GM18502 (cell line): ENCODE data around the gene MEI4.
"Not testable (repeated sequence)": the region's sequence is repeated elsewhere in the genome, so short reads cannot be mapped to it uniquely, and the experiment has no call there.

Experiments
- ATAC-seq: cut with Tn5 transposase; IDR thresholded peaks from one replicate; pipeline ENCODE4 v1.9.1; 2021; ENCODE audit warnings: mild to moderate bottlenecking; ENCODE audit not compliant: unreplicated experiment, poor library complexity

Gene MEI4

DNA sequence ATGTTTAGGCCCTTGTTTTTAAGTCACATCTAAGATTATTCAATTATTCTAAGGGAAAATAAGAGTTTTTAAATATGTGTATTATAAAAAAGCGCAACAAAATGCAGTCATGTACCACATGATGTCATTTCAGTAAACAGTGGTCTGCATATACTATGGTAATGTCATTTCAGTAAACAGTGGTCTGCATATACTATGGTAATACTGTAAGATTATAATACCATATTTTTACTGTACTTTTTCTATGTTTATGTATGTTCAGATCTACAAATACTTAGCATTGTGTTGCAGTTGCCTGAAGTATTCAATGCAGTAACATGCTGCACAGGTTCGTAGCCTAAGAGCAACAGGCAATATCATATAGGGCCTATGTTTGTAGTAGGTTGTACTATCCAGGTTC lies 21.4 kb downstream of the MEI4 start:
- no peak for ATAC-seq

DNA sequence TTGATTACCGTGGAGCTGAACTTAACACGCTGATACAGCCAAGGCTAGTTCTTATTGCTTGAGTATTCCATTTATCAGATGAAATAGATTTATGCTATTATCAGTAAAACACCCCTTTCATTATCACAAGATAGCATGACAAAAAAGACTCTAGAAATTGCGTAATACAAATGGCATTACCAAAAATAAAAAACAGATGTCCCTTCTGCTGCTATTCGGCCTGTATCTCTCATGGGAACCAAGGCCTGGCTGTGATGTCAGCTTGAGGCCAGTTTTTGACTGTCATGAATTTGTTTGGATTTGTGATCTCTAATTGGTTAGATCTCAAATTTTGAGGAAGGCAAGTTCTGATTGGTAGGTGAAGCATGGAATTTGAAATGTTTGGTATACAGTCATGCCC lies 25.2 kb downstream of the MEI4 start:
- ATAC-seq = no peak

DNA sequence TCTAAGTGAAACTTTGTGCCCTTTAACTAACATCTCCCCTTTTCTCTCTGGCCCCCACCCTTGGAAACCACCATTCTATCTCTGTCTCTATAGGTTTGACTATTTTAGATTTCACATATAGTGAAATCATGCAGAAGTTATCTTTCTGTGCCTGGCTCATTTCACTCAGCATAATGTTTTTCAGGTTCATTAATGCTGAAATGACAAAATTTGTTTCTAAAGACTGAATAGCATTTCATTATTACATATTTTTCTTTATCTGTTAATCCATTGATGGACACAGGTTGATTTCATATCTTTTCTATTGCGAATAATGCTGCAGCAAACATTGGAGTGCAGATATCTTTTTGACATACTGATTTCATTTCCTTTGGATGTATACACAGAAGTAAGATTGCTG lies 30.7 kb downstream of the MEI4 start:
- no peak for ATAC-seq

DNA sequence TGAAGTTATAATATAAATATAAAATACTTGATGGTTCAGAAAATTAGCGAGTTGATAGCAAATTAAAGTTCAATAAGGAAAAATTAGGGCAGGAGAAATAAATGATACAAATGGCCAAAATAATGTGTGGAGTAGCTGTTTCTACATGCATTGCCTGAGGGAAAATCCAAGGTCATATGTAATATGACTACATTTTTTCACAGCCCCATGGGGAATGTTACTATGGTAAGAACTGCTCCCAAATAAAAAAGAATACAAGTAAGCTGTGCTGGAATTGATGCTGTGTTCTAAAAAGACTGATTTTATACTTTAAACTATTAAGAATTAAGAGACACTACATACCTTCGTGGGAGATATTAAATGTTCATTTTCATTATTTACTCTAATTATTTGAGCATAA lies 34.1 kb downstream of the MEI4 start:
- no peak for ATAC-seq

DNA sequence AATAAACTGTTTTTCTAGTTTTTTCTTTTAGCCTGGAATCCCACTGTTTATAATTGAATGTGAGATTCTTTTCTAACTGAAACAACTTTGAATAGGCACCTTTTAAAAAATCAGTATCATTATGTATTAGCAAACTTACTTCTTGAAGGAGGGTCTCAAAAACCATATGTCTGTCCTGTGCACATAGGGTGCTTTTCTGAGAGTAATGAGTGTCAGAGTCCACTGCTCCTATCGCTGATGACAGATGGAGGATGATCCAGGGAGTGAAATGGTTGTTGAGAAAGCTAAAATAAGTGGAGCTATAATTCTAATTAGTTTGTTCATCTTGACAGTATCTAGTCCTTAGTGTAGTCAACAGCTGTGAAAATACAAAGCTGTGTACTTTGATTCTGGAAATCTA lies 35.8 kb downstream of the MEI4 start:
- ATAC-seq = no peak

DNA sequence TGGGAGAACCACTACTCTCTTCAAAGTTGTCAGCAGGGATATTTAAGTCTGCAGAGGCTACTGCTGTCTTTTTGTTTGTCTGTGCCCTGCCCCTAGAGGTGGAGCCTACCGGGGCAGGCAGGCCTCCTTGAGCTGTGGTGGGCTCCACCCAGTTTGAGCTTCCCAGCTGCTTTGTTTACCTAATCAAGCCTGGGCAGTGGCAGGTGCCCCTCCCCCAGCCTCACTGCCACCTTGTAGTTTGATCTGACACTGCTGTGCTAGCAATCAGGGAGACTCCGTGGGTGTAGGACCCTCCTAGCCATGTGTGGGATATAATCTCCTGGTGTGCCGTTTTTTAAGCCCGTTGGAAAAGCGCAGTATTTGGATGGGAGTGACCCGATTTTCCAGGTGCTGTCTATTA lies 47.3 kb downstream of the MEI4 start:
- not testable (repeated sequence) for ATAC-seq

DNA sequence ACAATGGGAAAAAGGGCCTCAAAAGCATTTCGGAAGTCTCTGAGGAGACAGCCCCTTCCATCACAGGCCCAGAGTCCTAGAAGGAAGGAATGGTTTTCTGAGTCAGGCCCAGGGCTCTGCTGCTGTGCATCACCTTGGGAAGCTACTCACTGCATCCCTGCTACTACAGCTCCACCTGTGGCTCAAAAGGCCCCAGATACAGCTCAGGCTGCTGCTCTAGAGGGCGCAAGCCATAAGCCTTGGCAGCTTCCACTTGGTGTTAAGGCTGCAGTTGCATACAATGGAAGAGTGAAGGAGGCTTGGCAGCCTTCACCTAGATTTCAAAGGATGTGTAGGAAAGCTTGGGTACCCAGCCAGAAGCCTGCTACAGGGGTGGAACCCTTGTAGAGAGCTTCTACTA lies 54.8 kb downstream of the MEI4 start:
- no peak for ATAC-seq

DNA sequence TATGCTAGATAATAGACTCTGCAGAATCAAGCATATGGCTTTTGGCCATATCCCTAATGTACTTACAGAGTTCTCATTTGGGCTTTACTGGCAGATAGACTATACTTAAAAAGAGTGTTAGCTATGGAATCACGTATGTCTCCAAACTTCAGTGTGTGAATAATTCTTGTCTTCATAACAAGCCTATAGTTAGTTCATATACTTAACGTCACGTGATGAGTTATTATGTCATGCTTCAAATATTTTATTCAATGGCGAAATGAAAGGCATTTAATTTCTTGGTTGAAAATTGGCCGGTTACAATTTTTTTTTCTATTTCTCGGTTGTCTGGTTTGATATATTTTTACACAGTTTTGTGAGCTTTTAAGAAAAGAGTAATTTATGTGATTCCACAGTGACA lies 62.7 kb downstream of the MEI4 start:
- no peak for ATAC-seq

DNA sequence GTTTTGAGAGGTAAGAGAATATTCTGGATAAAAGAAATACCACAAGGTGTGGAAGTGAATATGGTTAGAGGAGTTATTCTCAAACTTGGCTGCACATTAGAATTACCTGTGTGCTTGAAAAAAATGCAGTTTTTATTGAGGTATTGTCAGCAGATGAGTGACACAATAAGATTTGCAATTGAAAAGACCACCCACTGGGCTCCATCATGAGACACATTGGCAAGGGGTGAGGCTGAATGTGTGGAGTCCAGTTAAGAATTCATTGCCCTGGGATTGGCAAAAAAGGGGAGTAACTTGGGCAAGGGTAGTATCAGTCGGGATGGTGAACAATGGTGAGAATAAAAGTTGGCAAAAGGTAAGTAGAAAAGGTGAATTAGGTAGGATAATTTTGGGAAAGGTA lies 63.5 kb downstream of the MEI4 start:
- no peak for ATAC-seq

DNA sequence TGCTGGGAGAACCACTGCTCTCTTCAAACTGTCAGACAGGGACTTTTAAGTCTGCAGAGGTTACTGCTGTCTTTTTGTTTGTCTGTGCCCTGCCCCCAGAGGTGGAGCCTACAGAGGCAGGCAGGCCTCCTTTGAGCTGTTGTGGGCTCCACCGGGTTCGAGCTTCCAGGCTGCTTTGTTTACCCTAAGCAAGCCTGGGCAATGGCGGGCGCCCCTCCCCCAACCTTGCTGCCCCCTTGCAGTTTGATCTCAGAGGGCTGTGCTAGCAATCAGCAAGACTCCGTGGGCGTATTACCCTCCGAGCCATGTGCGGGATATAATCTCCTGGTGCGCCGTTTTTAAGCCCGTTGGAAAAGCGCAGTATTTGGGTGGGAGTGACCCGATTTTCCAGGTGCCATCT lies 83.2 kb downstream of the MEI4 start:
- not testable (repeated sequence) for ATAC-seq

DNA sequence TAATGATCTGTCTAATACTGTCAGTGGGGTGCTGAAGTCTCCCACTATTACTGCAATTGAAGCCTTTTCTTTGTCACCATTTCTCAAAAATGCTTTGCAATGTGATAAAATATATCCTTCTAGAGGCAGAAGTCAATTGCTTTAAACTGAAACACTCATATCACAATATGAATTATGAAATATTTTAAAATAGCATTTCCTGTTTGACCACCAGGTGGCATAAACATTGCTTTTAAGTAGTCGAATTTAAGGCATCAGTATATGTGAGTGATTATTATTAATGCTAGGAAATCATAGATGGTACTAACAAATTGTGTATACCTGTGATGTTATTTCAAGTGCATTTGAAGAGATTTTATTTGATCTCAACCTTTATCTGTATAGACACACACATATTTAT lies 87.5 kb downstream of the MEI4 start:
- peak; percentile 52 for ATAC-seq

DNA sequence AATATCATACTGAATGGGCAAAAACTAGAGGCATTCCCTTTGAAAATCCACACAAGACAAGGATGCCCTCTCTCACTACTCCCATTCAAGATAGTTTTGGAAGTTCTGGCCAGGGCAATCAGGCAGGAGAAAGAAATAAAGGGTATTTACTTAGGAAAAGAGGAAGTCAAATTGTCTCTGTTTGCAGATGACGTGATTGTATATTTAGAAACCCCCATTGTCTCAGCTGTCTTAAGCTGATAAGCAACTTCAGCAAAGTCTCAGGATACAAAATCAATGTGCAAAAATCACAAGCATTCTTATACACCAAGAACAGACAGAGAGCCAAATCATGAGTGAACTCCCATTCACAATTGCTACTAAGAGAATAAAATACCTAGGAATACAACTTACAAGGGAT lies 99.3 kb downstream of the MEI4 start:
- ATAC-seq = not testable (repeated sequence)

DNA sequence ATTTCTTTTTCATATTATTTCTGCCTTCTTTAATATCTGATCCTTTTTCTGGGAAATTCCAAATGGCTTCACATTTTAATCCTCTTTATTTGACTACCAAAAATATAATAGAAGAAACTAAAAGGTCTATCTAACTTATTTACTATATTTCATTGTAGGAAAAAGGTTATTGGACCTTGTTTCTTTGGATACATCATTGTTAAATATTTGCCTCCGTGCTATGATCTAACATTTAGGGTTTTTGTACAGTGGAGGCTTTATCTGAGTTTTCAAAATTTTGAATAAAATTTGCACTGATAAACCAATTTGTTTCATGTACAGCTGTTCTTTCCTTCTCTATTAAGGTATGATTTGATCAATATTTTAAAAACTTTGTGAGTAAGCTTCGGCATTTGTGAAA lies 109.5 kb downstream of the MEI4 start:
- ATAC-seq = no peak

DNA sequence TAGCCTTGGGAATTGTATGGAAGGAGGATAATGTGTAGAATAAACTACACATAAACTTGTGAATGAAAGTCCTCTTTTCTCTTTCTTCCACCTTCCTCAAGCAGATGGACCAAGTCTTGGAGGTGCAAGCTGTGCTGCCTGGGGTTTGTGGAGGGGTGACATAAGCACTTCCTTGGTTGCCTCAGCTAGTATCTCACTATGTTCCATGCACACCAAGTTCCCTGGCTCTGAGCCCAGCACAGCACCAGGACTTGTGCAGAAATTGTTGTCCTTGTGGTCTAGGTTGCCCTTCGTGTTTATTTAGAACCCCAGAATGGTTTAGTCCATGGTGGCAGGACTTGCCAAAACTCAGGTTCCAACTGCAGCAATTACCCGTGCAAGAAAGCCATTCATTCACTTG lies 110.3 kb downstream of the MEI4 start:
- ATAC-seq = no peak

DNA sequence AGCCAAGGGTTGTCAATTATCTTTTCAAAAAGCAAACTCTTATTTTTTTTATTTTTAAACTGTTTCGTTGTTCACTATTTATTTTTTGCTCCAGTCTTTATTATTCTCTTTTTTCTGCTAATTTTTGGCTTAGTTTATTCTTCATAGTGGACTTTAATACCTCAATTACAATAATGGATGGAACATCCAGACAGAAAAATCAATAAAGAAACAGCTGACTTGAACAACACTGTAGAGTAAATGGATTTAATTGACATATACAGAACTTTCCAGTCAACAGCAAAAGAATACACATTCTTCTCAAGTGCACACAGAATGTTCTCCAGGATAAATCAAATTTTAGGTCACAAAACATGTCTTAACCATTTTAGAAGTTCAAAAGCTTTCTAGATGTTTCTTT lies 111.5 kb downstream of the MEI4 start:
- ATAC-seq = no peak

DNA sequence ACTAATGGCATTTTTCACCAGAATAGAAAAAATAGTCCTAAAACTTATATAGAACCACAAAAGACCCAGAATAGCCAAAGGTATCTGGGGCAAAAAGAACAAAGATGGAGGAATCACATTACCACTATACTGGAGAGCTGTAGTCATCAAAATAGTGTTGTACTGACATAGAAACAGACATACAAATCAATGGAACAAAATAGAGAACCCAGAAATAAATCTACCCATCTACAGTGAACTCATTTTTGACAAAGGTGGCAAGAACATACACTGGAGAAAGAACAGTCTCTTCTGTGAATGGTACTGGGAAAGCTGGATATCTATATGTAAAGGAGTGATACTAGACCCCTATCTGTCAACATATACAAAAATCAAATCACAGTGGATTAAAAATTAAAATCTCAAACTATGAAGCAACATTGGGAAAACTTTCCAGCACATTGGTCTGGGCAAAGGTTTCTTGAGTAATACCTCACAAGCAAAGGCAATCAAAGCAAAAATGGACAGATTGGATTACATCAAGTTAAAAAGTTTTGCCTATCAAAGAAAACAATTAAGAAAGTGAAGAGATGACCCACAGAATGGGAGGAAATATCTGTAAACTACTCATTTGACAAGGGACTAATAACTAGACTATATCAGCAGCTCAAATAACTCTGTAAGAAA lies 120.5 kb downstream of the MEI4 start:
- no peak for ATAC-seq

DNA sequence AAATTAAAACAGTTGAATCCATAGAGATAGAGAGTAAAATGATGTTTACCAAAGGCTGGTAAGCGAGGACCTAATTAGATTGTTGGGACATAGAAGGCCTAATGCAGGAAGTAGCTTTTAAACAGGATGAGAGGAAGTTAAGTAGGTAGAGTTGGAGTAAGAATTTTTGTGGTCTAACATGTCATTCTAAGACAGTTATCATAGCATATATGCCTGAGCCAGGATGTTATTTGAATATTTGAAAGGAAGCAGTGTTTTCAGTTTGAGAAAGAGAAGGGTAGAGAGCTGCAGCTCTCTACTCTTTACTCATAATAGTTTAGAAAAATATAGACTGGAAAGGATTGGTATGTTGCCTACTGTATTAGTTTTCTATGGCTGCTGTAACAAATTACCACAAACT lies 121.6 kb downstream of the MEI4 start:
- ATAC-seq = no peak

DNA sequence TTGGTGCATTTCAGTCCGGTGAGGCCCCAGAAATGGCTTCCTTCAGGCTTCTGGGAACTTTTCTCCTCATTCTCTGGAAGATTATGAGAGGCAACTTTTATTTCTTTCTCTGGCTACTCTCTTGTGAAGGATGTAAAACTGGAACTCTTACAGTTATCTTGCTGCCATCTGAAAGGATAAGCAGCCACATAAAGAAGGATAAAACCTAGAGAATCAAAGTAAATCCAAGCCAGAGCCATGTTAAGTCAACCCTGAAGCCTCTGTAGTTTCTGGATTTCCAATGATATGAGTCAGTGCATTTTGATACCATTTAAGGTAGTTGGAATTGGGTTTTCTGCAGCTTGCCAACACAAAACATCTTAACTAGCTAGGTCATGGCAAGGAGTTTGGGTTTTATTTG lies 123.6 kb downstream of the MEI4 start:
- ATAC-seq = no peak

DNA sequence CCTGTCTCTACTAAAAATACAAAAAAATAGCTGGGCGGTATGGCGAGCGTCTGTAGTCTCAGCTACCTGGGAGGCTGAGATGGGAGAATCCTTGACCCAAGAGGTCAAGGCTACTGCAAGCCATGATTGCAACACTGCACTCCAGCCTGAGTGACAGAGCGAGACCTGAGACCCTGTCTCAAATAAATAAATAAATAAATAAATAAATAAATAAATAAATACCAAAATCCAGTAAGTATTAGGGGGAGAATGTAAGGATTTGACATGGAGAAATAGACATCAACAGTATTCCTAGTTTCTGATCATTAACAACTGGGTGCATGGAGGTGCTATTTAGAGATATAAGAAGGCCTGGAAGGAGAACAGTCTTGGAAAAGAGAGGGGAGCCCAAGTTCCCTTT lies 125.7 kb downstream of the MEI4 start:
- ATAC-seq = no peak

DNA sequence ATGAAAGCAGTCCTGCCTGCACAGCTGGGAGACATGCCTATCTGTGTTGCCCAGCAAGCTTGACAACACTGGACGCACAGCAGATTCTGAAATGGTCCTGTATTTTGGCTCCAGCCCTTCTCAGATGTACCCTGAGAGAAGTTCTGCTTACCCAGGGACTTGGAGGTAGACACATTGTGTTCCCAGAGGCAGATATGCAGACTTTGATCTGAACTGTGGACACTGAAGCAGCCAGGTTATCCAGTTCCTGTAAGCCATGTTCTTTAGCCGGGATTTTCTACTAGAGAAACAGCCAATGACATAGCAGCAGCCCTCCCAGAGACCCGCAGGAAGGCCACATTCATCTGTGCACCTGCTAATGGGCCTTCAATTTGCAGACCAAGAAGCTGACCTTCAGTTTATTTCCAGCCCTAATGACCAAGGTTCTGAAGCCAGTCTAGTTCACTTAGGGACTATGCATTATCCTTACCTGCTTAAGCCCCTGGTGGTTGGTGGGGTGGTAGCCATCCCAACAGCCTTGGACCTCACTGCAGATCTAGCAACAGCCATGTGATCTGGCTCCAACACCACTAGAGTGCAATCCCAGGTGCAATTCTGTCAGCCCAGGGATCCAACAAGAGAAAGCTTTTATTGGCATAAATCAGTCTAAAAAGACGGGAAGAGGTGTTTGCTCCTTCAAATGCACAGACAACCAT lies 134.2 kb downstream of the MEI4 start:
- no peak for ATAC-seq

DNA sequence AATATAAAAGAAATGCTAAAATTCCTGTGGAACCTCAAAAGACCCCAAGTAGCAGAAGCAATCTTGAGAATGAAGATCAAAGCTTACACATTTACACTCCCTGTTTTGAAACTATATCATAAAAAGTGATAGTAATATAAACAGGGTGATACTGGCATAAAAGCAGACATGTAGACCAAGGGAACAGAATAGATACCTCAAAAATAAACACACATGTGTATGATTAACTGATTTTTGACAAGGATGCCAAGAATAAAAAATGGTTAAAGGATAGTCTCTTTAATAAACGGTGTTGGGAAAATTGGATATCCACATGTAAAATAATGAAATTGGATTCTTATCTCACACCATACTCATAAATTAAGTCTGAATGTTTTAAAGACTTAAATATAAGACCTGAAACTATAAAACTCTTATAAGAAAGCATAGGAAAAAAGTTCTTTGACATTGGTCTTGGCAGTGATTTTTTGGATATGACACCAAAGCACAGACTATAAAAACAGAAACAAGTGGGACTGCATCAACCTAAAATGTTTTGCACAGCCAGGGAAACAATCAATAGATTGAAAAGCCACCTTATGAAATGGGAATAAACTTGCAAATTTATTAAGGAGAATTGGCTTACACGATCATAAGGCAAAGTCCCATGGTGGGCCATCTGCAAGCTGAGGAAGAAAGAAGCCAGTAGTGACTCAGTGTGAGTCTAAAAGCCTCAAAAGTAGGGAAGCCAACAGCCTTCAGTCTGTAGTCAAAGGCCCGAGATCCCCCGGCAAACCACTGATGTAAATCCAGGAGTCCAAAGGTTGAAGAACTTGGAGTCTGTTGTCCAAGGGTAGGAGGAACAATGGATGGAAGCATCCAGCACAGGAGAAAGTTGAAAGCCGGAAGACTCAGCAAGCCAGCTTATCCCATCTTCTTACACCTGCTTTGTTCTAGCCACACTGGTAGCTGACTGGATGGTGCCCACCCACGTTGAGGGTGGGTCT lies 144.3 kb downstream of the MEI4 start:
- ATAC-seq = no peak
